HCT116 (cell line): Measurements from ENCODE around the gene ARHGAP12. TPM values are rescaled to one million over a fixed set of nuclear protein-coding genes. Genes with fewer than 3 reads are reported as not detected.

Source experiments
- ATAC-seq: fragments of 200-7000 bp; cut with Tn5 transposase; 2 replicates; pipeline ENCODE4 v1.9.1; 2020; ENCODE audit warnings: mild to moderate bottlenecking, moderate library complexity
- BruUV-seq: library from RNA; stranded (reverse); fragments of 400-500 nt; replicated peaks from 2 replicates; lab custom pipeline; 2021; lab: Mats Ljungman, UMichigan
- CTCF ChIA-PET: fragments of 300-600 bp; sonication (Branson Sonifier 250); formaldehyde crosslinking; loops from one replicate; lab custom pipeline; 2021; ENCODE audit warnings: antibody characterized with exemption; lab: Charles Lee
- POLR2A ChIA-PET: fragments of 300-600, 350-600 bp; sonication (Branson Sonifier 250); formaldehyde crosslinking; loops from one replicate; lab custom pipeline; 2021; ENCODE audit warnings: antibody characterized with exemption; lab: Charles Lee
- RAD21 ChIA-PET, 2 experiments: fragments of 300-600 bp; sonication (Branson Sonifier 250); formaldehyde crosslinking; loops; one replicate each; lab custom pipeline; 2023; ENCODE audit warnings: low total read pairs in 2 of 2; ENCODE audit not compliant: uncharacterized antibody in 2 of 2, unreplicated experiment in 2 of 2, low non-redundant PET in 1 of 2; lab: Charles Lee
- DNase-seq: peaks from one replicate; pipeline ENCODE4 v3.0.0-alpha.2; 2010; ENCODE audit warnings: low read depth, low spot score
- H2AFZ ChIP-seq: fragments of 200-600 bp; shearing (Covaris generic), sonication (generic); 2 replicates; pipeline ENCODE4 v1.6.1; 2017; ENCODE audit warnings: low read depth, mixed run types, mixed read lengths, antibody characterized with exemption, low read length; ENCODE audit not compliant: poor library complexity, severe bottlenecking
- H3K27ac ChIP-seq: 2 replicates; pipeline ENCODE4 v1.5.1; 2012; ENCODE audit warnings: low read depth, low read length
- H3K27me3 ChIP-seq: fragments of 200-600 bp; sonication (generic); 2 replicates; pipeline ENCODE4 v1.6.1; 2016; ENCODE audit warnings: mixed run types, low read length, mixed read lengths; ENCODE audit not compliant: insufficient read depth
- H3K36me3 ChIP-seq, 2 experiments: fragments of 200-500 bp in 1 of 2; fragments of 200-600 bp in 1 of 2; sonication (Bioruptor generic) in 1 of 2; sonication (generic) in 1 of 2; 2 replicates each; pipeline versions ENCODE4 v1.5.1 to v1.6.1; 2014 to 2016; ENCODE audit warnings: low read length in 2 of 2, inconsistent platforms in 1 of 2, mixed read lengths in 1 of 2, mixed run types in 1 of 2; ENCODE audit not compliant: insufficient read depth in 2 of 2, control insufficient read depth in 1 of 2
- H3K4me1 ChIP-seq, 2 experiments: fragments of 200-600 bp in 1 of 2; sonication (generic) in 1 of 2; 2 replicates each; pipeline versions ENCODE4 v1.5.1 to v1.6.1; 2012 to 2017; ENCODE audit warnings: low read length in 2 of 2, inconsistent platforms in 1 of 2, mild to moderate bottlenecking in 1 of 2, mixed read lengths in 1 of 2, mixed run types in 1 of 2, moderate library complexity in 1 of 2; ENCODE audit not compliant: insufficient read depth in 2 of 2, control insufficient read depth in 1 of 2
- H3K4me2 ChIP-seq: fragments of 200-600 bp; sonication (generic); 2 replicates; pipeline ENCODE4 v1.6.1; 2017; ENCODE audit warnings: mixed run types, low read length, mixed read lengths
- H3K4me3 ChIP-seq, 2 experiments: fragments of 200-600 bp in 1 of 2; sonication (generic) in 1 of 2; replicated peaks in 1 of 2; 2 replicates each; pipeline ENCODE4 v1.5.1; 2011 to 2016; ENCODE audit warnings: low read length in 2 of 2, control low read depth in 1 of 2, low read depth in 1 of 2, mild to moderate bottlenecking in 1 of 2, mixed read lengths in 1 of 2, mixed run types in 1 of 2
- H3K79me2 ChIP-seq: fragments of 200-600 bp; sonication (generic); 2 replicates; pipeline ENCODE4 v1.6.1; 2017; ENCODE audit warnings: mild to moderate bottlenecking, mixed run types, low read length, moderate library complexity, mixed read lengths; ENCODE audit not compliant: insufficient read depth
- H3K9ac ChIP-seq: fragments of 200-600 bp; sonication (generic); 2 replicates; pipeline ENCODE4 v1.6.1; 2016; ENCODE audit warnings: low read length, mixed read lengths
- H3K9me2 ChIP-seq: fragments of 200-600 bp; sonication (generic), shearing (Covaris generic); 2 replicates; pipeline ENCODE4 v1.6.1; 2017; ENCODE audit warnings: mixed run types, mild to moderate bottlenecking, moderate library complexity; ENCODE audit not compliant: insufficient read depth
- H3K9me3 ChIP-seq, 2 experiments: fragments of 200-500 bp in 1 of 2; fragments of 200-600 bp in 1 of 2; sonication (Bioruptor generic) in 1 of 2; sonication (generic) in 1 of 2; 2 replicates each; pipeline ENCODE4 v1.6.1; 2014 to 2017; ENCODE audit warnings: low read length in 2 of 2, mixed read lengths in 2 of 2, inconsistent platforms in 1 of 2, low read depth in 1 of 2, mild to moderate bottlenecking in 1 of 2, mixed run types in 1 of 2, moderate library complexity in 1 of 2; ENCODE audit not compliant: control insufficient read depth in 1 of 2, insufficient read depth in 1 of 2
- H4K20me1 ChIP-seq: fragments of 200-600 bp; sonication (generic), shearing (Covaris generic); 2 replicates; pipeline ENCODE4 v1.6.1; 2017; ENCODE audit warnings: mixed run types, mild to moderate bottlenecking, moderate library complexity; ENCODE audit not compliant: insufficient read depth
- CBX3 ChIP-seq: IDR thresholded peaks from 2 replicates; pipeline ENCODE4 v1.6.1; 2012; ENCODE audit warnings: low read depth
- CEBPB ChIP-seq: IDR thresholded peaks from 2 replicates; pipeline ENCODE4 v1.6.1; 2012; ENCODE audit warnings: low read depth
- EGR1 ChIP-seq: IDR thresholded peaks from 2 replicates; pipeline ENCODE4 v1.6.1; 2012; ENCODE audit warnings: low read depth
- ELF1 ChIP-seq: IDR thresholded peaks from 2 replicates; pipeline ENCODE4 v1.6.1; 2012; ENCODE audit warnings: low read depth, borderline replicate concordance
- JUND ChIP-seq: IDR thresholded peaks from 2 replicates; pipeline ENCODE4 v1.6.1; 2012
- POLR2AphosphoS5 ChIP-seq: IDR thresholded peaks from 2 replicates; pipeline ENCODE4 v1.6.1; 2011; ENCODE audit warnings: mild to moderate bottlenecking, low read depth, low read length, moderate library complexity
- SIN3A ChIP-seq: IDR thresholded peaks from 2 replicates; pipeline ENCODE4 v1.6.1; 2012; ENCODE audit warnings: low read depth
- SP1 ChIP-seq: IDR thresholded peaks from 2 replicates; pipeline ENCODE4 v1.6.1; 2012; ENCODE audit warnings: low read depth
- TCF7L2 ChIP-seq: IDR thresholded peaks from 2 replicates; pipeline ENCODE4 v1.7.0; 2011; ENCODE audit warnings: borderline replicate concordance, inconsistent platforms; ENCODE audit not compliant: insufficient read depth, insufficient read length; ENCODE audit errors: extremely low read depth
- intact Hi-C: fragments of 100-400 bp; cut with micrococcal nuclease; formaldehyde crosslinking; loops from 2 replicates; pipeline ENCODE4 v1.10.0; 2022
- total RNA-seq: library from RNA; stranded (reverse); gene quantifications from one replicate; pipeline ENCODE4 v1.2.1, GENCODE V29; 2021; ENCODE audit not compliant: unreplicated experiment
- TF ChIP-seq, protein P1 (sequence below): IDR thresholded peaks from 2 replicates; pipeline ENCODE4 v1.6.1; 2012
- TF ChIP-seq, protein P2 (sequence below): IDR thresholded peaks from 2 replicates; pipeline ENCODE4 v1.6.1; 2011; ENCODE audit warnings: mild to moderate bottlenecking, low read length, moderate library complexity; ENCODE audit not compliant: insufficient replicate concordance; ENCODE audit errors: extremely low read depth
- TF ChIP-seq, protein P3 (sequence below), 3 experiments: fragments of 200-600 bp in 1 of 3; sonication (generic) in 1 of 3; IDR thresholded peaks in 2 of 3; conservative IDR thresholded peaks in 1 of 3; 2 replicates each; pipeline ENCODE4 v1.5.1; 2012 to 2017; ENCODE audit warnings: low read depth in 2 of 3, low read length in 2 of 3, antibody characterized with exemption in 1 of 3, borderline replicate concordance in 1 of 3, control low read depth in 1 of 3, mild to moderate bottlenecking in 1 of 3, mixed read lengths in 1 of 3, mixed run types in 1 of 3, moderate library complexity in 1 of 3; ENCODE audit not compliant: insufficient read depth in 1 of 3

The ARHGAP12 gene
- total RNA-seq, 1 experiment from 2014 or later, result 80.3 TPM

DNA sequence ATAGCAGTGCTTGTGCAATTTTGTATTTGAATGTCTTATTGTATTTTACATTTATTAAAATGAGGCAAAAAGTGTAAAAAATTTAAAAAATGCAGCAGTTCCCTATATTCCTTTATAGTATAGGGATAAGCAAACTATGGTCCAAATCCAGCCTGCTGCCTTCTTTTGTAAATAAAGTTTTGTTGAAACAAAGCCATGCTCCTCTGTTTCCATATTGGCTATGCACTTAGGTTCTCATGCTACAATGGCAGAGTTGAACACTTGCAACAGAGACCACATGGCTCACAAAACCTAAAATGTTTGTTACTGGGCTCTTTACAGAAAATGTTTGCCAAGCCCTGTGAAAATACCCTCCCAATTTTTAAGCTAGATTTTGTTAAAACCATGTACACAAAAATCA, 50.1 kb downstream of the ARHGAP12 start:
- Histone ChIP-seq H3K27me3 (no peaks in the 10 kb centered on the region), H3K36me3 (no peaks in the 10 kb centered on the region), H3K27ac (peak overlapping the region; percentile 50; the same call in 1 of the 2 replicates), H3K9me2 (no peaks in the 10 kb centered on the region), H4K20me1 (no peaks in the 10 kb centered on the region), H3K79me2 (peaks cover 98% of the 10 kb centered on the region), H3K4me1 (peaks cover 74 to 95% of the 10 kb centered on the region in 2 experiments), H3K4me3 (no peak overlapping the region), H3K9ac (peak overlapping the region; percentile 29; the same call in 1 of the 2 replicates), H3K4me2 (peak overlapping the region; percentile 54), H2AFZ (no peak overlapping the region), H3K9me3 (no peaks in the 10 kb centered on the region)
- ATAC-seq (no peak), DNase-seq (no peak)
- ChIA-PET RAD21 (no interaction called here), CTCF (no interaction called here), POLR2A (interaction anchor here (1.1 kb wide), 1 partner anchor 9 kb away, joined by 4 read pairs; no protein-coding TSS in a partner anchor)
- TF ChIP-seq JUND (0 out of 2 replicates have a peak, but pooled peaks have one; percentile 7), TCF7L2 (no peak)
- TF ChIP-seq, protein P1, sequence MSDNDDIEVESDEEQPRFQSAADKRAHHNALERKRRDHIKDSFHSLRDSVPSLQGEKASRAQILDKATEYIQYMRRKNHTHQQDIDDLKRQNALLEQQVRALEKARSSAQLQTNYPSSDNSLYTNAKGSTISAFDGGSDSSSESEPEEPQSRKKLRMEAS, result 0 out of 2 replicates have a peak, but pooled peaks have one; percentile 27
- intact Hi-C loops, result no loop called here
- no TSS peak for BruUV-seq

DNA sequence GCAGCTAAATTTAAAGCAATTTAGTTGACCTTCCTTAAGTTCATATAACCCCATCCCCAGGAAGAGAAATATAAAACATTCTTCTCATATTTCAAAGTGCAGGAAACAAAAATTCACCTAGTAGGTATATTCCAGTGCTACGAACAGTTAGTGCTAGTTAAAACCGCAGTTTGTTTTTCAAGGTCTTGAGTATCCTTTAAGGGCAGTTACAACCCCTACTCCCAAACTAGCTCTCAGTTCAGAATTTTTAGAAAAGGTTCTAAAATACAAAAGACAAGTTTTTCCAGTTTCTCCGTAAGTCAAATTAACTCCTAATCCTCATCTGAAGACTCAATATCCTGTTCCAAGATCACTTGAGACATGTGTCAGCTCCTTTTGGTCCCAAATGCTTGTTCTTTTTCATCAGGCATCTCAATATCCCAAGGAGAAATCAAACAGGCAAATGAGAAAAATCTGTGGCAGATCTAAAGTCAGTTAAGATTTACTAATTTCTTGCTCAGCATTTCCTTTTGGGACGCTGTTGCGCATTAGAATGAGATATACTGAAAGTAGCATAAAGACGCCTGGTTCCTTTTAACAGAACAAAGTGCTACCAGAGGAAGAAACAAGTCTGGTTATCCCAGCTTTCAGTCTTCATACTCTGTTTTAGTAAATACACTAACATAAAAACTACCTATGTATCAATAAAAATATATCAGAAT, 51.8 kb downstream of the ARHGAP12 start:
- Histone ChIP-seq H3K36me3 (no peaks in the 10 kb centered on the region), H3K9me3 (no peaks in the 10 kb centered on the region), H3K4me3 (peak overlapping the region in 1 of 2 experiments; percentile 7; a peak in 1 of 4 replicates), H3K79me2 (peaks cover 99% of the 10 kb centered on the region), H3K9ac (peak overlapping the region; percentile 23; the same call in 1 of the 2 replicates), H3K4me2 (peak overlapping the region; percentile 54), H3K27me3 (no peaks in the 10 kb centered on the region), H3K9me2 (no peaks in the 10 kb centered on the region), H3K4me1 (peaks cover 60 to 92% of the 10 kb centered on the region in 2 experiments)
- ATAC-seq, result no peak
- CTCF ChIA-PET, result interaction anchor here (1.2 to 1.6 kb wide), 2 partner anchors 11 to 15 kb away, joined by 3 to 4 read pairs; no protein-coding TSS in a partner anchor
- no TSS peak for BruUV-seq
- no peak for DNase-seq
- POLR2A ChIA-PET, result interaction anchor here (1.5 kb wide), 1 partner anchor 9 kb away, joined by 3 read pairs; no protein-coding TSS in a partner anchor
- TF ChIP-seq SP1 (0 out of 2 replicates have a peak, but pooled peaks have one; percentile 6), POLR2AphosphoS5 (no peak), ELF1 (no peak), SIN3A (no peak), EGR1 (no peak), CEBPB (peak; percentile 32; the same call in 1 of the 2 replicates), CBX3 (no peak)
- TF ChIP-seq, protein P1, result no peak
- TF ChIP-seq, protein P2, sequence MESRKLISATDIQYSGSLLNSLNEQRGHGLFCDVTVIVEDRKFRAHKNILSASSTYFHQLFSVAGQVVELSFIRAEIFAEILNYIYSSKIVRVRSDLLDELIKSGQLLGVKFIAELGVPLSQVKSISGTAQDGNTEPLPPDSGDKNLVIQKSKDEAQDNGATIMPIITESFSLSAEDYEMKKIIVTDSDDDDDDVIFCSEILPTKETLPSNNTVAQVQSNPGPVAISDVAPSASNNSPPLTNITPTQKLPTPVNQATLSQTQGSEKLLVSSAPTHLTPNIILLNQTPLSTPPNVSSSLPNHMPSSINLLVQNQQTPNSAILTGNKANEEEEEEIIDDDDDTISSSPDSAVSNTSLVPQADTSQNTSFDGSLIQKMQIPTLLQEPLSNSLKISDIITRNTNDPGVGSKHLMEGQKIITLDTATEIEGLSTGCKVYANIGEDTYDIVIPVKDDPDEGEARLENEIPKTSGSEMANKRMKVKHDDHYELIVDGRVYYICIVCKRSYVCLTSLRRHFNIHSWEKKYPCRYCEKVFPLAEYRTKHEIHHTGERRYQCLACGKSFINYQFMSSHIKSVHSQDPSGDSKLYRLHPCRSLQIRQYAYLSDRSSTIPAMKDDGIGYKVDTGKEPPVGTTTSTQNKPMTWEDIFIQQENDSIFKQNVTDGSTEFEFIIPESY, result no peak
- TF ChIP-seq, protein P3, sequence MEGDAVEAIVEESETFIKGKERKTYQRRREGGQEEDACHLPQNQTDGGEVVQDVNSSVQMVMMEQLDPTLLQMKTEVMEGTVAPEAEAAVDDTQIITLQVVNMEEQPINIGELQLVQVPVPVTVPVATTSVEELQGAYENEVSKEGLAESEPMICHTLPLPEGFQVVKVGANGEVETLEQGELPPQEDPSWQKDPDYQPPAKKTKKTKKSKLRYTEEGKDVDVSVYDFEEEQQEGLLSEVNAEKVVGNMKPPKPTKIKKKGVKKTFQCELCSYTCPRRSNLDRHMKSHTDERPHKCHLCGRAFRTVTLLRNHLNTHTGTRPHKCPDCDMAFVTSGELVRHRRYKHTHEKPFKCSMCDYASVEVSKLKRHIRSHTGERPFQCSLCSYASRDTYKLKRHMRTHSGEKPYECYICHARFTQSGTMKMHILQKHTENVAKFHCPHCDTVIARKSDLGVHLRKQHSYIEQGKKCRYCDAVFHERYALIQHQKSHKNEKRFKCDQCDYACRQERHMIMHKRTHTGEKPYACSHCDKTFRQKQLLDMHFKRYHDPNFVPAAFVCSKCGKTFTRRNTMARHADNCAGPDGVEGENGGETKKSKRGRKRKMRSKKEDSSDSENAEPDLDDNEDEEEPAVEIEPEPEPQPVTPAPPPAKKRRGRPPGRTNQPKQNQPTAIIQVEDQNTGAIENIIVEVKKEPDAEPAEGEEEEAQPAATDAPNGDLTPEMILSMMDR (IDR thresholded peaks at IDR 0.05 in 2 of 3, conservative IDR thresholded peaks at IDR 0.05 in 1 of 3; ENCODE audit: borderline replicate concordance in 1 of 3, insufficient read depth in 1 of 3, low read depth in 2 of 3, low read length in 2 of 3), result no peak
- TF ChIP-seq, all 23 proteins: peak for 2
- Histone ChIP-seq H4K20me1 (no peaks in the 10 kb centered on the region), H2AFZ (no peak overlapping the region), H3K27ac (peak overlapping the region; percentile 50)
- intact Hi-C loops, result no loop called here
- RAD21 ChIA-PET, result no interaction called here
